ENCODE results near the gene FOXP1.

DNA sequence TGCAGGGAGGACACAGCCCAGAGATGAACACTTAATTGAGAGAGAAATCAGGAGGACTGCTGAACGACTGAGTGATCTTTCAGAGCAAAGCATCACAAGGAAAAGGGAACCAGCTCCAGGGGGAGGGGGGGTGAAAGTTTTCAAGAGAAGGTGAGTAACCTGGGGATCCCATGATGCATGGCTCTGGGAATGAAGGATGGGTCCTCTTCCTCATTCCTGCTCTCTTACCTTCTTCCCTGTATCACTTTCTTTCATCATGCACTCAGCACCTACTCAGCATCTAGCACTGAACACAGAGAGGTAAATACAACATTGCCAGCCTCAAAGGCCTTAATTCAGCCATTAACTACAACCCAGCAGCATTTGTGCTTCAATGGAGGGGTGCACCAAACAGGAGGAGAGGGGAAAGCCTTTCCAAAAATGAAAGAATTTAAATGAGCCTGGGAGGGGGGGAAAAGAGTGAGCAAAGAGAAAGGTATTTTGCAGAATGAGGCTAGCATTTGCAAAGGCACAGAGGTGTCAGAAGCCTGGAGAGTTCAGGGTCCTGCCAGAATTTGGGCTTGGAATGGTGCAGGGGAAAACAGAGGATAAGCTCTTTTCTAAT is 427.4 kb downstream of the FOXP1 start:
- TF ChIP-seq, protein P1, sequence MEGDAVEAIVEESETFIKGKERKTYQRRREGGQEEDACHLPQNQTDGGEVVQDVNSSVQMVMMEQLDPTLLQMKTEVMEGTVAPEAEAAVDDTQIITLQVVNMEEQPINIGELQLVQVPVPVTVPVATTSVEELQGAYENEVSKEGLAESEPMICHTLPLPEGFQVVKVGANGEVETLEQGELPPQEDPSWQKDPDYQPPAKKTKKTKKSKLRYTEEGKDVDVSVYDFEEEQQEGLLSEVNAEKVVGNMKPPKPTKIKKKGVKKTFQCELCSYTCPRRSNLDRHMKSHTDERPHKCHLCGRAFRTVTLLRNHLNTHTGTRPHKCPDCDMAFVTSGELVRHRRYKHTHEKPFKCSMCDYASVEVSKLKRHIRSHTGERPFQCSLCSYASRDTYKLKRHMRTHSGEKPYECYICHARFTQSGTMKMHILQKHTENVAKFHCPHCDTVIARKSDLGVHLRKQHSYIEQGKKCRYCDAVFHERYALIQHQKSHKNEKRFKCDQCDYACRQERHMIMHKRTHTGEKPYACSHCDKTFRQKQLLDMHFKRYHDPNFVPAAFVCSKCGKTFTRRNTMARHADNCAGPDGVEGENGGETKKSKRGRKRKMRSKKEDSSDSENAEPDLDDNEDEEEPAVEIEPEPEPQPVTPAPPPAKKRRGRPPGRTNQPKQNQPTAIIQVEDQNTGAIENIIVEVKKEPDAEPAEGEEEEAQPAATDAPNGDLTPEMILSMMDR (IDR thresholded peaks at IDR 0.05), result no peak
- no peak for TF ChIP-seq EZH2phosphoT487 (IDR thresholded peaks at IDR 0.05)

All from neural progenitor cell (in vitro differentiated cells).